Kidney epithelial cell (primary cell): ENCODE results near the gene SEC11C. TPM values are rescaled to one million over a fixed set of nuclear protein-coding genes. Genes with fewer than 3 reads are reported as not detected.

Experiments
- DNase-seq: peaks from one replicate; pipeline ENCODE4 v3.0.0-alpha.2; 2010; ENCODE audit warnings: low read depth
- H3K27me3 ChIP-seq: 2 replicates; pipeline ENCODE4 v1.6.0; 2011; ENCODE audit warnings: low read length; ENCODE audit not compliant: control insufficient read depth, insufficient read depth
- H3K36me3 ChIP-seq: 2 replicates; pipeline ENCODE4 v1.5.1; 2011; ENCODE audit warnings: low read length; ENCODE audit not compliant: control insufficient read depth, insufficient read depth
- H3K4me3 ChIP-seq: 2 replicates; pipeline ENCODE4 v1.5.1; 2011; ENCODE audit warnings: low read depth, mild to moderate bottlenecking, control low read depth, low read length
- CTCF ChIP-seq: IDR thresholded peaks from 2 replicates; pipeline ENCODE4 v1.5.1; 2011; ENCODE audit warnings: mild to moderate bottlenecking, moderate library complexity, low read length, control low read depth, inconsistent platforms; ENCODE audit not compliant: insufficient read depth, poor library complexity, severe bottlenecking
- total RNA-seq: library from RNA; depleted of rRNA; stranded (reverse); fragments of >200 nt; gene quantifications from 2 replicates; pipeline ENCODE4 v1.2.3, GENCODE V29; 2015

The SEC11C gene
- total RNA-seq, 1 donor from 2014 or later = 88.1 TPM

- Histone ChIP-seq H3K36me3 (no peaks in the 10 kb centered on the region), H3K27me3 (no peaks in the 10 kb centered on the region), H3K4me3 (no peak overlapping the region)
- DNase-seq = no peak
- no peak for TF ChIP-seq CTCF
Measured at GRCh38 chr18:59159265-59159664, 19.6 kb downstream of the SEC11C start.

- H3K4me3 ChIP-seq = no peak overlapping the region
- no peaks in the 10 kb centered on the region for H3K27me3 ChIP-seq
- TF ChIP-seq CTCF = no peak
- no peaks in the 10 kb centered on the region for H3K36me3 ChIP-seq
- DNase-seq = no peak
Measured at GRCh38 chr18:59159986-59160385, 20.3 kb downstream of the SEC11C start.

GRCh38 chr18:59172664-59173249 is 33.1 kb downstream of the SEC11C start:
- H3K27me3 ChIP-seq = no peaks in the 10 kb centered on the region
- H3K36me3 ChIP-seq = no peaks in the 10 kb centered on the region
- no peak for DNase-seq
- no peak overlapping the region for H3K4me3 ChIP-seq
- TF ChIP-seq CTCF = no peak

- no peak for TF ChIP-seq CTCF
- H3K36me3 ChIP-seq = no peaks in the 10 kb centered on the region
- H3K4me3 ChIP-seq = no peak overlapping the region
- no peak for DNase-seq
- H3K27me3 ChIP-seq = no peaks in the 10 kb centered on the region
Measured at GRCh38 chr18:59177485-59177884, 37.8 kb downstream of the SEC11C start.

- Histone ChIP-seq H3K36me3 (no peaks in the 10 kb centered on the region), H3K4me3 (no peak overlapping the region), H3K27me3 (no peaks in the 10 kb centered on the region)
- TF ChIP-seq CTCF = no peak
- DNase-seq = no peak
Measured at GRCh38 chr18:59180150-59180845, 40.6 kb downstream of the SEC11C start.

GRCh38 chr18:59182673-59183072 is 43.0 kb downstream of the SEC11C start:
- DNase-seq = no peak
- no peaks in the 10 kb centered on the region for H3K27me3 ChIP-seq
- TF ChIP-seq CTCF = no peak
- no peaks in the 10 kb centered on the region for H3K36me3 ChIP-seq
- H3K4me3 ChIP-seq = no peak overlapping the region
